Choroid plexus epithelial cell (primary cell): ENCODE measurements around the gene CFAP410.
A peak's percentile ranks its signal among the peaks of the same experiment; 100 is the strongest.

Experiments
- DNase-seq: peaks from one replicate; pipeline ENCODE4 v3.0.0-alpha.2; 2010; ENCODE audit warnings: low read depth
- H3K4me3 ChIP-seq: 2 replicates; pipeline ENCODE4 v1.5.1; 2011; ENCODE audit warnings: low read depth, mild to moderate bottlenecking, control low read depth, low read length, moderate library complexity
- CTCF ChIP-seq: conservative IDR thresholded peaks from 2 replicates; pipeline ENCODE4 v1.5.1; 2011; ENCODE audit warnings: low read depth, mild to moderate bottlenecking, control low read depth, inconsistent platforms, low read length, moderate library complexity

The CFAP410 gene

GRCh38 chr21:44332965-44333364 is 6.2 kb downstream of the CFAP410 start:
- no peak overlapping the region for H3K4me3 ChIP-seq
- DNase-seq: no peak
- no peak for TF ChIP-seq CTCF

- no peak for DNase-seq
- no peak overlapping the region for H3K4me3 ChIP-seq
- no peak for TF ChIP-seq CTCF
These were observed 6.8 kb downstream of the CFAP410 start for GRCh38 chr21:44332383-44332782.

GRCh38 chr21:44331650-44332307 is 7.4 kb downstream of the CFAP410 start:
- DNase-seq: peak; percentile 56
- no peak overlapping the region for H3K4me3 ChIP-seq
- TF ChIP-seq CTCF: no peak

- no peak overlapping the region for H3K4me3 ChIP-seq
- TF ChIP-seq CTCF: no peak
- DNase-seq: no peak
These were observed 8.0 kb downstream of the CFAP410 start for GRCh38 chr21:44331209-44331608.

- no peak for TF ChIP-seq CTCF
- H3K4me3 ChIP-seq: no peak overlapping the region
These were observed 8.5 kb downstream of the CFAP410 start for GRCh38 chr21:44330698-44331097.

GRCh38 chr21:44329971-44330681 is 9.1 kb downstream of the CFAP410 start:
- DNase-seq: no peak
- no peak overlapping the region for H3K4me3 ChIP-seq
- TF ChIP-seq CTCF: no peak

More at GRCh38 chr21:44330698-44331097, 8.5 kb downstream of the CFAP410 start:
- no peak for DNase-seq
